Loucy (cell line): ENCODE results near the gene PELI2.
A peak's percentile ranks its signal among the peaks of the same experiment; 100 is the strongest.

Experiments
- H2AFZ ChIP-seq: fragments of 200-600 bp; sonication (generic); 2 replicates; pipeline ENCODE4 v1.6.0; 2016; ENCODE audit warnings: antibody characterized with exemption, mild to moderate bottlenecking, low read length, moderate library complexity
- H3F3A ChIP-seq: fragments of 200-600 bp; 2 replicates; pipeline ENCODE4 v1.6.0; 2016; ENCODE audit warnings: antibody characterized with exemption, low read depth, mild to moderate bottlenecking
- H3K27me3 ChIP-seq: fragments of 200-600 bp; sonication (generic); 2 replicates; pipeline ENCODE4 v1.6.1; 2014; ENCODE audit warnings: low read length, mild to moderate bottlenecking; ENCODE audit not compliant: insufficient read depth, poor library complexity, severe bottlenecking
- H3K36me3 ChIP-seq: fragments of 200-600 bp; sonication (generic); 2 replicates; pipeline ENCODE4 v1.6.1; 2016; ENCODE audit warnings: low read length; ENCODE audit not compliant: insufficient read depth
- H3K4me1 ChIP-seq: fragments of 200-600 bp; sonication (generic); 2 replicates; pipeline ENCODE4 v1.5.1; 2014; ENCODE audit warnings: low read length, mild to moderate bottlenecking; ENCODE audit not compliant: insufficient read depth, poor library complexity, severe bottlenecking
- H3K4me2 ChIP-seq: fragments of 200-600 bp; sonication (generic); 2 replicates; pipeline ENCODE4 v1.6.0; 2014; ENCODE audit warnings: antibody characterized with exemption, low read length, low read depth, mild to moderate bottlenecking; ENCODE audit not compliant: poor library complexity, severe bottlenecking
- H3K4me3 ChIP-seq: fragments of 200-600 bp; sonication (generic); 2 replicates; pipeline ENCODE4 v1.5.1; 2014; ENCODE audit warnings: low read length, mild to moderate bottlenecking, mixed read lengths; ENCODE audit not compliant: poor library complexity, severe bottlenecking
- H3K79me2 ChIP-seq: fragments of 200-600 bp; sonication (generic); 2 replicates; pipeline ENCODE4 v1.6.1; 2014; ENCODE audit warnings: low read length; ENCODE audit not compliant: insufficient read depth
- H3K9ac ChIP-seq: fragments of 200-600 bp; sonication (generic); 2 replicates; pipeline ENCODE4 v1.6.0; 2014; ENCODE audit warnings: mild to moderate bottlenecking, low read depth, low read length, moderate library complexity; ENCODE audit not compliant: poor library complexity, severe bottlenecking
- H3K9me2 ChIP-seq: fragments of 200-600 bp; sonication (generic); replicated peaks from 2 replicates; pipeline ENCODE4 v1.6.1; 2016; ENCODE audit warnings: low read depth, low read length, mixed read lengths
- H3K9me3 ChIP-seq: fragments of 200-600 bp; sonication (generic); 2 replicates; pipeline ENCODE4 v1.6.1; 2014; ENCODE audit warnings: mild to moderate bottlenecking, antibody characterized with exemption, low read length, low read depth; ENCODE audit not compliant: insufficient read depth
- H4K20me1 ChIP-seq: fragments of 200-600 bp; sonication (generic); 2 replicates; pipeline ENCODE4 v1.6.0; 2014; ENCODE audit warnings: antibody characterized with exemption, low read length, mild to moderate bottlenecking; ENCODE audit not compliant: insufficient read depth, poor library complexity, severe bottlenecking
- EZH2phosphoT487 ChIP-seq: fragments of 200-600 bp; IDR thresholded peaks from 2 replicates; pipeline ENCODE4 v1.6.1; 2018; ENCODE audit warnings: antibody characterized with exemption, mild to moderate bottlenecking, moderate library complexity, borderline replicate concordance
- TF ChIP-seq, protein P1 (sequence below): fragments of 200-600 bp; sonication (generic); conservative IDR thresholded peaks from 2 replicates; pipeline ENCODE4 v1.5.1; 2014; ENCODE audit warnings: mild to moderate bottlenecking, antibody characterized with exemption, low read length

Gene PELI2

DNA sequence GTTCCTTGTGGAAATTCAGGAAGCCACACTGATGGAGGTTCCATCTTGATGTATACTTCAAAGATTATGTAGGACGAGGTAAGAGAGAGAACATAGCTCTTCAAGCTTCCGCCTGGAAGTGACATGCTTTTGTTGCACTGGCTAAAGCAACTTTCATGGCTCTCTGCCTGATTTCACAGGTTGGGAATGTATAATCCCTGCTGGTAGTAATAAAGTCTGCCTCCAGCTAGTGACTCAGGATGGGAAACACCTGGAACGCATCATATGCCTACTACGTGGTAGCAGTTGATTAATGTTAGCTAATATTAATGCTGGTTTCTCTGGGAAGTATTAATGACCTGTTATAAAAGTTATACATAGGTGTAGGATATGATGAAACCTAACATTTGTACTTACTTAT is 71.1 kb downstream of the PELI2 start:
- H3K9me3 ChIP-seq, result no peaks in the 10 kb centered on the region
- no peak overlapping the region for H3K4me2 ChIP-seq
- H3K4me1 ChIP-seq, result peaks cover 20% of the 10 kb centered on the region
- H3F3A ChIP-seq, result peaks cover 5% of the 10 kb centered on the region; the same call in 1 of the 2 replicates
- H3K79me2 ChIP-seq, result peaks cover 99% of the 10 kb centered on the region
- no peak overlapping the region for H3K4me3 ChIP-seq
- TF ChIP-seq, protein P1, sequence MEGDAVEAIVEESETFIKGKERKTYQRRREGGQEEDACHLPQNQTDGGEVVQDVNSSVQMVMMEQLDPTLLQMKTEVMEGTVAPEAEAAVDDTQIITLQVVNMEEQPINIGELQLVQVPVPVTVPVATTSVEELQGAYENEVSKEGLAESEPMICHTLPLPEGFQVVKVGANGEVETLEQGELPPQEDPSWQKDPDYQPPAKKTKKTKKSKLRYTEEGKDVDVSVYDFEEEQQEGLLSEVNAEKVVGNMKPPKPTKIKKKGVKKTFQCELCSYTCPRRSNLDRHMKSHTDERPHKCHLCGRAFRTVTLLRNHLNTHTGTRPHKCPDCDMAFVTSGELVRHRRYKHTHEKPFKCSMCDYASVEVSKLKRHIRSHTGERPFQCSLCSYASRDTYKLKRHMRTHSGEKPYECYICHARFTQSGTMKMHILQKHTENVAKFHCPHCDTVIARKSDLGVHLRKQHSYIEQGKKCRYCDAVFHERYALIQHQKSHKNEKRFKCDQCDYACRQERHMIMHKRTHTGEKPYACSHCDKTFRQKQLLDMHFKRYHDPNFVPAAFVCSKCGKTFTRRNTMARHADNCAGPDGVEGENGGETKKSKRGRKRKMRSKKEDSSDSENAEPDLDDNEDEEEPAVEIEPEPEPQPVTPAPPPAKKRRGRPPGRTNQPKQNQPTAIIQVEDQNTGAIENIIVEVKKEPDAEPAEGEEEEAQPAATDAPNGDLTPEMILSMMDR, result no peak
- TF ChIP-seq EZH2phosphoT487, result no peak
- H4K20me1 ChIP-seq, result peaks cover 98% of the 10 kb centered on the region
- no peaks in the 10 kb centered on the region for H3K27me3 ChIP-seq
- no peak overlapping the region for H3K9ac ChIP-seq
- H3K36me3 ChIP-seq, result peaks cover 50% of the 10 kb centered on the region; the same call in 1 of the 2 replicates
- no peaks in the 10 kb centered on the region for H3K9me2 ChIP-seq
- H2AFZ ChIP-seq, result no peak overlapping the region

DNA sequence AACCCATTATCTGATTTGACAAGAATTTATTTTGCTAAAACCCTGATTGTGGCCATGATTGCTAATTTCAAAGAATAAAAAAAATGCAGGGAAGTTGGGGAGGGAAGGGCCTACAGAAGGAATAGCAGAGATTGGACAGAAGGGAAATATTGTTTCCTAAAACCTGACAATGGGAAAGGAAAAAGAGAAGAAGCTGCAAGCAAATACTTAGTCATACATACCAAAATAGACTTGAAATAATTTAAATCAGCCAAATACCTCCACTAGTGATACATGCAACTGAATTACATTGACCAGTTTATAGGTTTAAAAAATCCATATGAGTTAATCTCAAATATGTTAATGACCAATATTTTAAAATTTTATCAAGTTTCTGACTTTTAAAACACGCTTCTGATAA is 75.1 kb downstream of the PELI2 start:
- Histone ChIP-seq H3K27me3 (no peaks in the 10 kb centered on the region), H3K79me2 (peaks cover 97% of the 10 kb centered on the region), H3F3A (peaks cover 18% of the 10 kb centered on the region), H3K4me2 (peak overlapping the region; percentile 61), H3K9me2 (no peaks in the 10 kb centered on the region), H3K4me1 (peaks cover 53% of the 10 kb centered on the region), H3K9me3 (no peaks in the 10 kb centered on the region), H3K36me3 (peaks cover 29% of the 10 kb centered on the region; the same call in 1 of the 2 replicates), H3K4me3 (peak overlapping the region; percentile 38), H4K20me1 (peaks cover 94% of the 10 kb centered on the region), H2AFZ (no peak overlapping the region), H3K9ac (peak overlapping the region; percentile 53)
- TF ChIP-seq, protein P1, result no peak
- no peak for TF ChIP-seq EZH2phosphoT487

DNA sequence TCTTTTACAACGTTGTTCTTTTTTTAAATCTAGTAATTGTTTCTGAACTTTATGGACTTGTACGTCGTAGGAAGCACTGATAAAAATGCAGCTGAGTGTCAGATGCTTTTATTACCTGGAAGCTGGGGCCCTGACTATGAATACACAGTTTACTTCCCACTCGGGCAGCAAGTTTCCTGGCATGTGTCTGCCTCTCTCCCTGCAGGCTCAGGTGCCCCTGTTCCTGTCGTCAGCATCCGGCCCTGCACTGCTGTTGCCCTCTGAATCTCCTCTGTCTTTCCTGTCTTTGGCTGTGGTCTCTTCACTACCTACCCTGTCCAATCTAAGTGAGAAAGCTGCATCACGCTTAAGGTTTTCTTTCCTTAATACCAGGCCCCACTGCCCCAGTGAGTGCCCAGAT is 75.8 kb downstream of the PELI2 start:
- Histone ChIP-seq H3K9me2 (no peaks in the 10 kb centered on the region), H3K4me2 (peak overlapping the region; percentile 61), H3K4me3 (peak overlapping the region; percentile 43), H3K36me3 (peaks cover 33% of the 10 kb centered on the region; the same call in 1 of the 2 replicates), H3K9ac (peak overlapping the region; percentile 53), H3F3A (peaks cover 18% of the 10 kb centered on the region), H2AFZ (no peak overlapping the region), H4K20me1 (peaks cover 94% of the 10 kb centered on the region), H3K9me3 (no peaks in the 10 kb centered on the region), H3K79me2 (peaks cover 97% of the 10 kb centered on the region), H3K4me1 (peaks cover 59% of the 10 kb centered on the region), H3K27me3 (no peaks in the 10 kb centered on the region)
- no peak for TF ChIP-seq EZH2phosphoT487
- TF ChIP-seq, protein P1, result no peak
